SW480 (cell line): ENCODE measurements around the gene SPAG16.
"Not testable (repeated sequence)": the region's sequence is repeated elsewhere in the genome, so short reads cannot be mapped to it uniquely, and the experiment has no call there.

Experiments
- DNase-seq: peaks from one replicate; pipeline ENCODE4 v3.0.0-alpha.2; 2016; ENCODE audit warnings: low spot score

Gene SPAG16

GRCh38 chr2:213551526-213551925 lies 267.3 kb downstream of the SPAG16 start:
- no peak for DNase-seq

DNA sequence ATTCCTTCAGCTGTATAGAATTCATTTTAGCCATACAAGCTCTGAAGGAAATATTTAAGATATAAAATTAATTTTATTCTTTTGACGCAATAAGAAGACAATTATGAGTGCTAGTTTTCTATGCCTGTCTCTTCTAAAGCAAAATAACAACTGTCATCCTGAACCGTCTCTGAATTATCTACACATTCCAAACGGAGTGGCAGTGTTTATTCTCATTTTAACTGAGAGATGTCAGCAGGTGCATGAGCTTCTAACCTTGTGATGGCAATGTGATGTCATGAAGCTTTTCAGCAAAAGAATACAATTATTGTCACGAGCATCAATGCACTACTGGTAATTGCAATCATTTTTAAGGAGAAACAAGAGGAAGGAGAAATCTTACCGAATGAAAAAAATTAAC lies 274.8 kb downstream of the SPAG16 start:
- no peak for DNase-seq

GRCh38 chr2:213561759-213562158 lies 277.5 kb downstream of the SPAG16 start:
- no peak for DNase-seq

DNA sequence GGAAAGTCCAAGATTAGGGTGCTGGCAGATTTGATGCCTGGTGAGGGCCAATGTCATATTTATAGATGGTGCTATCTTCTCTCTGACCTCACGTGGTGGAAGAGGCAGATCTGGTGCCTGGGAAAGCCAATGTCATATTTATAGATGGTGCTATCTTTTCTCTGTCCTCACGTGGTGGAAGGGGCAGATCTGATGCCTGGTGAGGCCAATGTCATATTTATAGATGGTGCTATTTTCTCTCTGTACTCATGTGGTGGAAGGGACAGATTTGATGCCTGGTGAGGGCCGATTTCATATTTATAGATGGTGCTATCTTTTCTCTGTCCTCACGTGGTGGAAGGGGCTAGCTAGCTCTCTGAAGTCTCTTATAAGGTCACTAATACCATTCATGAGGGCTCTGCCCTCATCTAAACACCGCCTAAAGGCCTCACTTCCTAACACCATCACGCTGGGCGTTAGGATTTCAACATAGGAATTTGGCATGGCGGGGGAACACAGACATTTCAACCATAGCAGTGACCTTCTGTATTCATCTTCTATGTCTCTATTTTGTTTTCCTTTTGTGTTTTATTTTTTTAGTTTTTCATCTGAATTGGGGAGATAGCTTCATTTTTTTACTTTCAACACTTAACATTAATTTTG lies 278.4 kb downstream of the SPAG16 start:
- DNase-seq, result no peak

GRCh38 chr2:213566846-213567245 lies 282.6 kb downstream of the SPAG16 start:
- DNase-seq, result no peak

- DNase-seq, result no peak
Measured at GRCh38 chr2:213609570-213610170, 325.4 kb downstream of the SPAG16 start.

- no peak for DNase-seq
Measured at GRCh38 chr2:213627054-213627710, 342.9 kb downstream of the SPAG16 start.

- DNase-seq, result no peak
Measured at GRCh38 chr2:213627835-213628460, 343.7 kb downstream of the SPAG16 start.

- DNase-seq, result no peak
Measured at GRCh38 chr2:213640738-213641425, 356.6 kb downstream of the SPAG16 start.

GRCh38 chr2:213644926-213645325 lies 360.7 kb downstream of the SPAG16 start:
- no peak for DNase-seq

DNA sequence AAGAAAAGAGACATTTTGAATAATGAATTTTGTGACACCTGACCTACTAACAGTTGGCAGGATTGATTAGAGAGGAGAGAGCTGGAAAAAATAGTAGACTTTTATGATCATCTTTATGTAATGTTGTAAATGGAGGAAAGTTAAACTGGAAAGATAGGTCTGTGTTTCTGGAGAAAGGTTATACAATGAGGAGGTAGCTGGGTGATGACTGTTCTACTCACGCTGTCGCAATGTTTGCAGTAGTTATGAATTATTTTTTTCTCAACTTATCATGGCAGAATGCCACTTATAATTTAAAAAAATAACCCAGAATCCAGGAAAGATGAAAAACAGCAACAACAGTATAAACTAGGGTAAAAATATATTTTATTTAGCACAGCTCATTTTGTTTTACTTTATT lies 364.9 kb downstream of the SPAG16 start:
- DNase-seq, result no peak

DNA sequence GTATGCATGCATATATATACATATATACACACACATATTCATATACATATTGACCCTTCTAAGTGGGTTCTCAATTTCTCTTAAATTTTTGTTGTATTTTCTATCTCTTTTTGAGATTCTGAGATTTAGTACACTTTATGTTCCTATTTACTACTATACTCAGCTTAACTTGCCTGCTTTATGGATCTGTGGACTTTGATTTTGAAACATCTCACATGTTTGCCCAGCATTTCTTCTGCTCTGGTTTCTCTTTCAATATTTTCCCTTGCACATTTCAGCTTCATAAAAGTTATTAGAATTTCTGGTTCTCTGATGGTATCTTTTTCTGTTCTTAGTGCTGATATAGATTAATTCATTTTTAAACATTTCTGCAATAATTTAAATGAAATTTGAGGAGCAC lies 380.6 kb downstream of the SPAG16 start:
- no peak for DNase-seq

GRCh38 chr2:213669657-213670056 lies 385.4 kb downstream of the SPAG16 start:
- DNase-seq, result no peak

DNA sequence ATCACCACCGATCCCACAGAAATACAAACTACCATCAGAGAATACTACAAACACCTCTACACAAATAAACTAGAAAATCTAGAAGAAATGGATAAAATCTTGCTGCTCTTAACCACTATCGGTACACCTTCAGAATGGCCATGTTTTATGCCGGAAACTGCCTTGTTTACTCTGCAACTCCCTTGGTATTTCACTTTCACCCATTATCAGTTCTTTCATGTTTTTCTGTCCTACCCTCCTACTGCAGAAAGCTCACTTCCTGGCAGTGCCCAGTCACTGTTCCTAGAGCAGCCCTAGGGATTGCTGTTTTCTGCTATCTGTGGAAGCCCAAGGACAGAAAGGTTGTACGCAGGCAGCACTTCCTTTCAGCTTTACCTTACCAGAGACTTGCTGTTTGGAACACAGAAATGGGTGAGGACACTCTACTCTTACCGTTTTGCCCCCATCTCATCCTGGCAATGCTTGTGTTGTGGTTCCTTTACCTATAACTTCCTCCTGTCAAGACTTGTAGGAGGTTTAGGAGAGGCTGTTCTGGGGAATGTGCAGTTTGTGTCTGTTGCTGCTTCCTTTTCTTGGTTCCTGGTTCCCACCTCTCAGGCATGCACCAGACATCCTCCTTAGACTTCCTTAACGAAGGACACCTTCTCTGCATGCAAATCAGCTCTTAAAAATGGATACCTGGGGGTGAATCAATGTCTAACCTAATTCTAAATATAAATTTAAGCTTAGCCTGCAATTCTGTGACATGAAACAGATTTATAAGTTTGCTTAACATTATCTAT lies 394.4 kb downstream of the SPAG16 start:
- no peak for DNase-seq

- no peak for DNase-seq
Measured at GRCh38 chr2:213679894-213680293, 395.6 kb downstream of the SPAG16 start.

DNA sequence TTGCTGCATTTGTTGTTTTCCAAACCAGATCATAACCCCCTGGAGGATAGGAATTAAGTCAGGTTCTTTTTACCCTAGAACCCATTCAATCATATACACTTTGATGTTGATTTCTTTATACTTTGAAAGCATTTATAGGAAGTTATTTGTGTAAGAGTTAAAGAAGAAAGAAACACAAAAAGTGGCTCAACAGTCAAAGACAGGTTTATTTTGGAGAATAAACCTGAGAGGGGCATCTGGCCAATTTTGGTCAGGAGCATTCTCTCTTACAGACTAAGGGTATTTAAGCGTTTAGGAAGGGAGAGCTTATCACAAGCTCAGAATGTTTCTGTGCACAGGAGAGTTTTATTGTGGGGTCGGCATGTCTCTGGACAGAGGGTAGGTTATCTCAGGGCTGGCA lies 398.0 kb downstream of the SPAG16 start:
- DNase-seq, result no peak

DNA sequence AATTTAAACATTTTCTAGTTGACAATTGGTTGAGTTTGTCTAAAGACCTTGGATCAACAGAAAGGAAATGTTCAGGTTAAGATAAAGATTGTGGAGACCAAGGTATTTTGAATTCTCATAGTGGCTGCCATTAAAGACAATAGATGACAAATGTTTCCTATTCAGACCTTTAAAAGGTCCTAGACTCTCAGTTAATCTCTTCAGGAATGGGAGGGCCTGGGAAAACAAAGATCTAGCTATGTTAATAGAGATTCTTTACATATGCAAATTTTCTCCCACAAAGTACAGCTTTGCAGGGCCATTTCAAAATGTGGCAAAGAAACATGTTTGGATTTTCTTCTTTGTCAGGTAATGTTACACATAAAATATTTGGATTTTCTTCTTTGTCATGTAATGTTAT lies 403.9 kb downstream of the SPAG16 start:
- DNase-seq, result no peak

DNA sequence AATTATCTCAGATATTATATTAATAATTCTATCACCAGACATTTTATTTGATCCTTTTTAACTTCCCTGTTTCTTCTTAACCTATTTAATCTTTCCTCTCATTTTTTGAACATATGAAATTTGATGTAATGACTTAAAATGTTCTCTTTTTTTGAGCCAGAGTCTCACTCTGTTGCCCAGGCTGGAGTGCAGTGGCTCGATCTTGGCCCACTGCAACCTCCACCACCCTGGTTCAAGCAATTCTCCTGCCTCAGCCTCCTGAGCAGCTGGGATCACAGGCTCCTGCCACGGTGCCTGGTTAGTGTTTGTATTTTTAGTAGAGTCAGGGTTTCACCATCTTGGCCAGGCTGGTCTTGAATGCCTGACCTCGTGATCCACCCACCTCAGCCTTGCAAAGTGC lies 404.6 kb downstream of the SPAG16 start:
- DNase-seq, result not testable (repeated sequence)

GRCh38 chr2:213689585-213689984 lies 405.3 kb downstream of the SPAG16 start:
- DNase-seq, result no peak

- DNase-seq, result peak; percentile 1
Measured at GRCh38 chr2:213691351-213691750, 407.1 kb downstream of the SPAG16 start.

- no peak for DNase-seq
Measured at GRCh38 chr2:213696442-213696841, 412.2 kb downstream of the SPAG16 start.

GRCh38 chr2:213701365-213701764 lies 417.1 kb downstream of the SPAG16 start:
- DNase-seq, result not testable (repeated sequence)
